GM23248 (cell line): ENCODE results near the gene KLHL40. TPM values are rescaled to one million over a fixed set of nuclear protein-coding genes. Genes with fewer than 3 reads are reported as not detected.

Source experiments
- DNase-seq: peaks from one replicate; pipeline ENCODE4 v3.0.0-alpha.2; 2015
- H2AFZ ChIP-seq: fragments of 200-600 bp; sonication (generic); 2 replicates; pipeline ENCODE4 v1.6.1; 2016; ENCODE audit warnings: antibody characterized with exemption
- H3F3A ChIP-seq: fragments of 200-600 bp; sonication (generic); 2 replicates; pipeline ENCODE4 v1.6.1; 2016; ENCODE audit warnings: mild to moderate bottlenecking, antibody characterized with exemption, mixed run types; ENCODE audit not compliant: insufficient read depth
- H3K27ac ChIP-seq: fragments of 200-600 bp; sonication (generic); 2 replicates; pipeline ENCODE4 v1.5.1; 2016; ENCODE audit warnings: mild to moderate bottlenecking
- H3K27me3 ChIP-seq: fragments of 200-600 bp; sonication (generic); replicated peaks from 2 replicates; pipeline ENCODE4 v1.6.1; 2016; ENCODE audit warnings: mild to moderate bottlenecking; ENCODE audit not compliant: insufficient read depth
- H3K36me3 ChIP-seq: fragments of 200-600 bp; sonication (generic); 2 replicates; pipeline ENCODE4 v1.6.1; 2016; ENCODE audit warnings: low read depth, mild to moderate bottlenecking
- H3K4me1 ChIP-seq: fragments of 200-600 bp; sonication (generic); 2 replicates; pipeline ENCODE4 v1.6.1; 2016; ENCODE audit warnings: mild to moderate bottlenecking; ENCODE audit not compliant: insufficient read depth
- H3K4me2 ChIP-seq: fragments of 200-600 bp; sonication (generic); one replicate; pipeline ENCODE4 v1.6.1; 2016; ENCODE audit warnings: mild to moderate bottlenecking; ENCODE audit not compliant: unreplicated experiment
- H3K4me3 ChIP-seq: fragments of 200-600 bp; sonication (generic); 2 replicates; pipeline ENCODE4 v1.5.1; 2016; ENCODE audit warnings: mild to moderate bottlenecking
- H3K79me2 ChIP-seq: fragments of 200-600 bp; sonication (generic); 2 replicates; pipeline ENCODE4 v1.6.1; 2016; ENCODE audit warnings: mild to moderate bottlenecking; ENCODE audit not compliant: insufficient read depth
- H3K9ac ChIP-seq: fragments of 200-600 bp; sonication (generic); 2 replicates; pipeline ENCODE4 v1.6.1; 2016; ENCODE audit warnings: mild to moderate bottlenecking
- H3K9me2 ChIP-seq: fragments of 200-600 bp; sonication (generic); 2 replicates; pipeline ENCODE4 v1.6.1; 2016; ENCODE audit warnings: mixed run types, mild to moderate bottlenecking, moderate library complexity; ENCODE audit not compliant: insufficient read depth
- H3K9me3 ChIP-seq: fragments of 200-600 bp; sonication (generic); one replicate; pipeline ENCODE4 v1.6.1; 2017; ENCODE audit warnings: low read depth
- H4K20me1 ChIP-seq: fragments of 200-600 bp; sonication (generic); 2 replicates; pipeline ENCODE4 v1.6.0; 2016; ENCODE audit not compliant: insufficient read depth
- EZH2 ChIP-seq: fragments of 200-600 bp; sonication (generic); IDR thresholded peaks from 2 replicates; pipeline ENCODE4 v1.6.1; 2018; ENCODE audit warnings: antibody characterized with exemption, mild to moderate bottlenecking; ENCODE audit not compliant: insufficient read depth, poor library complexity, severe bottlenecking
- EZH2phosphoT487 ChIP-seq: fragments of 200-600 bp; sonication (generic); IDR thresholded peaks from 2 replicates; pipeline ENCODE4 v1.6.1; 2018; ENCODE audit warnings: antibody characterized with exemption, moderate library complexity, mild to moderate bottlenecking, low read depth; ENCODE audit not compliant: insufficient read depth
- WGBS, 2 experiments: methylation state at CpG; one replicate each; pipeline ENCODE4 v1.1.6; 2015 to 2017; ENCODE audit warnings: low lambda C conversion rate in 2 of 2, low coverage in 1 of 2; ENCODE audit errors: missing lambda C conversion rate in 2 of 2; 5-methylcytosine and 5-hydroxymethylcytosine counted together
- in situ Hi-C: fragments of 300-500 bp; cut with MboI; formaldehyde crosslinking; loops from 2 replicates; pipeline ENCODE4 v1.15.0; 2020
- polyA plus RNA-seq: library from polyadenylated mRNA; unstranded; fragments of >200 nt; fragmentation: Nextera tagmentation; extraction: Ambion mirVana; gene quantifications from 2 replicates; pipeline ENCODE4 v1.2.1, GENCODE V29; 2016
- total RNA-seq: library from RNA; depleted of rRNA; stranded (reverse); fragments of >200 nt; shearing (Covaris generic); gene quantifications from 2 replicates; pipeline ENCODE4 v1.2.3, GENCODE V29; 2014

Gene KLHL40
- total and polyA plus RNA-seq, 2 experiments from 2014 or later = not detected

GRCh38 chr3:42653303-42653559 lies 32.1 kb upstream of the KLHL40 start:
- Histone ChIP-seq H3K79me2 (peaks cover 77% of the 10 kb centered on the region), H2AFZ (no peak overlapping the region), H4K20me1 (no peaks in the 10 kb centered on the region), H3K9me3 (no peaks in the 10 kb centered on the region), H3K4me1 (peaks cover 54% of the 10 kb centered on the region), H3K27ac (peak overlapping the region; percentile 92), H3K27me3 (no peaks in the 10 kb centered on the region), H3K36me3 (no peaks in the 10 kb centered on the region; the same call in 1 of the 2 replicates), H3K9me2 (no peaks in the 10 kb centered on the region), H3K4me3 (peak overlapping the region; percentile 96), H3K9ac (peak overlapping the region; percentile 97), H3F3A (peaks cover 34% of the 10 kb centered on the region), H3K4me2 (peak overlapping the region; percentile 85)
- no peak for DNase-seq
- 0% methylated on average over 3 of the region's 3 CpGs for WGBS, 2 experiments
- TF ChIP-seq EZH2 (no peak), EZH2phosphoT487 (no peak)
- in situ Hi-C loops = no loop called here

DNA sequence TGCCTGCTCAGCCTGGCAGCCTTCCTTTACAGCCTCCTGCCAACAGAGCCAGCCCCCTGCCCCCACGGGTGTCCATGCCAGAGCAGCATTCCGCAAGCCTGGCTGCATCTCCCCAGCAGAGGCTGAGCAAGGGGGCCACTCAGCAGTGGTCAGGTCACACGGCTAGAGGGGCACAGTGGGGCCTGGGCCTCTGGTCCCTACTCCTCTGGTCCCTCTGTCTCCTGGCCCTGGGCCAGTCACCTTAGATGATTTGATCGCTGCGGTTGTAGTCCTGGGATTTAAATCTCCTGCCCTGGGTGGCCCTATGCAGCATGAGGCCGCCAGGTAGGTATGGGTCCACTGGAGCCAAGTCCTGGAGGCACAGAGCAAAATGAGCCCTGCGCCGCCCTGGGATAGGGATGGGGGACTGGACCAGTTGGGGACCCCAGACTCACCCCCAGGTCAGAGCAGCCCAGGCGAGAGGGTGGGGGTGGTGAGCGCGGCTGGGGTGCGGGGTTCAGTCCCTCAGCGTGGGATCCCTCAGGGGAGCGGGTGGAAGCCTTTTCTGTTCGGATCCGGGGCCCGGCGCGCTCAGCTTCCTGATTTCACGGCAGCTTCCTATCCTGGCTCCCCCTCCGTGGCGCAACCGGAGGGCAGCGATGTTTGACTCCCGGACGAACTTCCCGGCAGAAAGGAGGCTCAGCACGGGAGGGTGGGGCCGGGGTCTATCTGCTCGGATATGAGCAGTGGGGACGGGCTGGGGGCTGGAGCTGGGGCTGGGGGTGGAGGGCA lies 31.6 kb upstream of the KLHL40 start, which contains the start of gene ZBTB47:
Gene ZBTB47, plus strand, starts transcription at position 138 of the 771 bp plus-strand sequence. CDS start 4,659 bp downstream, outside the sequence.
- peaks cover 72% of the 10 kb centered on the region for H3K79me2 ChIP-seq
- peaks cover 30% of the 10 kb centered on the region for H3F3A ChIP-seq
- in situ Hi-C loops = no loop called here
- H3K9ac ChIP-seq = peak within 1 kb of the TSS; percentile 97
- H2AFZ ChIP-seq = peak within 1 kb of the TSS; percentile 84
- peak within 1 kb of the TSS; percentile 96 for H3K4me3 ChIP-seq
- H3K27me3 ChIP-seq = no peaks in the 10 kb centered on the region
- TF ChIP-seq EZH2phosphoT487 (no peak), EZH2 (no peak)
- peak within 1 kb of the TSS; percentile 85 for H3K4me2 ChIP-seq
- peak within 1 kb of the TSS; percentile 92 for H3K27ac ChIP-seq
- no peaks in the 10 kb centered on the region for H3K9me3 ChIP-seq
- H3K36me3 ChIP-seq = no peaks in the 10 kb centered on the region
- no peaks in the 10 kb centered on the region for H4K20me1 ChIP-seq
- peak; percentile 79 for DNase-seq
- peaks cover 49% of the 10 kb centered on the region for H3K4me1 ChIP-seq
- H3K9me2 ChIP-seq = no peaks in the 10 kb centered on the region
- WGBS, 2 experiments = 1 to 2% methylated on average over 27 to 31 of the region's 31 CpGs

DNA sequence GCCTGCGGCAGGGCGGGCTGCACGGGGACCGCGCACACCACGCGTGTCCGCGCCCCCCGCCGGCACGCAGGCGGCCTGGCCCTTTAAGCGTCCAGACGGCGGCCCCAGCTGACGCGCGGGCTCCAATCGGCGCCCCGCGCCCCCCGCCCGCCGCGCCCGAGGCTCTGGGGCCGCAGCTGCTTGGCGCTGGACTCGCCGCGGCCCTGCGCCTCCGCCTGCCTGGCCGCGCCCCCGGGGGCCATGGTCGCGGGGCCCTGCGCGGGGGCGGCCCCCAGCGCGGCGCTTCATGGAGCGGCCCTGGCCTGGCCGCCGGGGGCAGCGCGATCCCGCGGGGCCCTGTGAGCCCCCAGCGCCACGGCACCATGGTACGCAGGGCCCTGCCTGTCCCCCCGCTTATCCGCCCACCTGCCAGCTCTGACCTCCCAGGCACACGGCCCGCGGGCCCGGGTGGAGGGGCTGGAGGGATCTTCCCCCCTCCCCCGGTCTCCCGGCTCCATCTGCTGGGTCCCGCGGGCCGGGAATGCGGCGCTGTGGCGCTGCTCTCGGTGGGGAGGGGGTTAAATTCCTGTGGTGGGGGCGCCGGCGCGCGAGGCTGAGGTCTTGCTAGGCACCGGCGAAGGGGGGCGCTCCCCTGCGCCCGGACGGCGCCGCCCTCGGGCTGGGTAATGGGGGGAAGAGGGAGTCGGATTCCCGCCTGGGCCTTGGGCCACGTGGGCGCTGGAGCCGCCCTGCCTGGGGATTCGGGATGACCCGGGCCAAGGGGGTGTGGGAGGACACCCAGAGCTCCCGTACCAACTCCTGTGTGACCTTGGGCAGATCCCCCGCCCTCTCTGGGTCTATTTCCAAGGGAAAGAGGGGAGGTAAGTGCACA lies 30.8 kb upstream of the KLHL40 start:
- peak; percentile 80 for DNase-seq
- in situ Hi-C loops = no loop called here
- Histone ChIP-seq H3K27ac (peak overlapping the region; percentile 92), H3F3A (peaks cover 25% of the 10 kb centered on the region), H3K9ac (peak overlapping the region; percentile 97), H3K4me1 (peaks cover 46% of the 10 kb centered on the region), H3K4me2 (peak overlapping the region; percentile 85), H3K4me3 (peak overlapping the region; percentile 96), H3K9me3 (no peaks in the 10 kb centered on the region), H3K9me2 (no peaks in the 10 kb centered on the region), H4K20me1 (no peaks in the 10 kb centered on the region), H3K79me2 (peaks cover 63% of the 10 kb centered on the region), H2AFZ (peak overlapping the region; percentile 84), H3K36me3 (no peaks in the 10 kb centered on the region), H3K27me3 (no peaks in the 10 kb centered on the region)
- 1 to 2% methylated on average over 19 to 80 of the region's 94 CpGs for WGBS, 2 experiments
- TF ChIP-seq EZH2phosphoT487 (no peak), EZH2 (no peak)

- H3K4me3 ChIP-seq = peak overlapping the region; percentile 96
- TF ChIP-seq EZH2phosphoT487 = no peak
- TF ChIP-seq EZH2 = no peak
- DNase-seq = peak; percentile 59
- H4K20me1 ChIP-seq = no peaks in the 10 kb centered on the region
- in situ Hi-C loops = no loop called here
- 6% methylated on average over 4 of the region's 4 CpGs for WGBS, 2 experiments
- no peaks in the 10 kb centered on the region for H3K27me3 ChIP-seq
- peak overlapping the region; percentile 80 for H3K4me2 ChIP-seq
- peaks cover 55% of the 10 kb centered on the region for H3K79me2 ChIP-seq
- H2AFZ ChIP-seq = peak overlapping the region; percentile 84
- H3K36me3 ChIP-seq = no peaks in the 10 kb centered on the region
- peaks cover 49% of the 10 kb centered on the region for H3K4me1 ChIP-seq
- no peaks in the 10 kb centered on the region for H3K9me2 ChIP-seq
- H3K9ac ChIP-seq = peak overlapping the region; percentile 97
- H3K27ac ChIP-seq = peak overlapping the region; percentile 84
- H3F3A ChIP-seq = peaks cover 20% of the 10 kb centered on the region
- no peaks in the 10 kb centered on the region for H3K9me3 ChIP-seq
Measured at GRCh38 chr3:42655331-42655888, 29.9 kb upstream of the KLHL40 start.
